HG03565 (cell line): ENCODE results near the gene CNDP2.
A peak's percentile ranks its signal among the peaks of the same experiment; 100 is the strongest.
"Not testable (repeated sequence)": the region's sequence is repeated elsewhere in the genome, so short reads cannot be mapped to it uniquely, and the experiment has no call there.

Experiments
- ATAC-seq: cut with Tn5 transposase; IDR thresholded peaks from one replicate; pipeline ENCODE4 v1.9.1; 2021; ENCODE audit warnings: mild to moderate bottlenecking, moderate library complexity; ENCODE audit not compliant: unreplicated experiment

The CNDP2 gene

GRCh38 chr18:74498712-74499627, 2.8 kb downstream of the CNDP2 start:
- ATAC-seq, result peak; percentile 43

- no peak for ATAC-seq
Observed at GRCh38 chr18:74499633-74500032, 3.5 kb downstream of the CNDP2 start.

GRCh38 chr18:74500372-74500771, 4.2 kb downstream of the CNDP2 start:
- no peak for ATAC-seq

GRCh38 chr18:74500774-74501173, 4.6 kb downstream of the CNDP2 start:
- ATAC-seq, result not testable (repeated sequence)

GRCh38 chr18:74501386-74501785, 5.2 kb downstream of the CNDP2 start:
- ATAC-seq, result no peak

GRCh38 chr18:74503137-74503536, 7.0 kb downstream of the CNDP2 start:
- no peak for ATAC-seq

GRCh38 chr18:74505776-74506175, 9.6 kb downstream of the CNDP2 start:
- no peak for ATAC-seq

GRCh38 chr18:74506448-74507084, 10.4 kb downstream of the CNDP2 start:
- ATAC-seq, result no peak

- no peak for ATAC-seq
Observed at GRCh38 chr18:74507097-74507881, 11.1 kb downstream of the CNDP2 start.

- no peak for ATAC-seq
Observed at GRCh38 chr18:74507927-74508326, 11.8 kb downstream of the CNDP2 start.

- ATAC-seq, result no peak
Observed at GRCh38 chr18:74508366-74508765, 12.2 kb downstream of the CNDP2 start.

GRCh38 chr18:74508821-74509225, 12.7 kb downstream of the CNDP2 start:
- ATAC-seq, result no peak

- ATAC-seq, result no peak
Observed at GRCh38 chr18:74509856-74510769, 13.9 kb downstream of the CNDP2 start.

GRCh38 chr18:74510770-74511095, 14.6 kb downstream of the CNDP2 start:
- no peak for ATAC-seq

- no peak for ATAC-seq
Observed at GRCh38 chr18:74511823-74512222, 15.7 kb downstream of the CNDP2 start.

- no peak for ATAC-seq
Observed at GRCh38 chr18:74512321-74513053, 16.3 kb downstream of the CNDP2 start.

- no peak for ATAC-seq
Observed at GRCh38 chr18:74513149-74513882, 17.2 kb downstream of the CNDP2 start.

GRCh38 chr18:74513883-74514205, 17.7 kb downstream of the CNDP2 start:
- no peak for ATAC-seq

GRCh38 chr18:74514860-74515495, 18.8 kb downstream of the CNDP2 start:
- ATAC-seq, result no peak
